Glutamatergic neuron (in vitro differentiated cells): ENCODE measurements around the gene UGGT2. TPM values are rescaled to one million over a fixed set of nuclear protein-coding genes. Genes with fewer than 3 reads are reported as not detected.
"Not testable (repeated sequence)": the region's sequence is repeated elsewhere in the genome, so short reads cannot be mapped to it uniquely, and the experiment has no call there.

ENCODE experiments used
- DNase-seq: peaks from one replicate; pipeline ENCODE4 v3.0.0; 2022
- H3K27ac Mint-ChIP-seq: one replicate; pipeline ENCODE4 v1.8.0; 2020; ENCODE audit warnings: mild to moderate bottlenecking, mixed read lengths, inconsistent platforms; ENCODE audit not compliant: unreplicated experiment
- H3K27me3 Mint-ChIP-seq: one replicate; pipeline ENCODE4 v1.8.0; 2020; ENCODE audit warnings: mild to moderate bottlenecking, moderate library complexity, mixed read lengths, inconsistent platforms; ENCODE audit not compliant: unreplicated experiment
- H3K36me3 Mint-ChIP-seq: one replicate; pipeline ENCODE4 v1.8.0; 2020; ENCODE audit warnings: mild to moderate bottlenecking, mixed read lengths, inconsistent platforms; ENCODE audit not compliant: unreplicated experiment
- H3K4me1 Mint-ChIP-seq: one replicate; pipeline ENCODE4 v1.8.0; 2020; ENCODE audit warnings: mild to moderate bottlenecking, low read depth, mixed read lengths, inconsistent platforms; ENCODE audit not compliant: unreplicated experiment
- H3K4me3 Mint-ChIP-seq: one replicate; pipeline ENCODE4 v1.8.0; 2020; ENCODE audit warnings: mild to moderate bottlenecking, mixed read lengths, inconsistent platforms; ENCODE audit not compliant: unreplicated experiment
- H3K9me3 Mint-ChIP-seq: one replicate; pipeline ENCODE4 v1.8.0; 2020; ENCODE audit warnings: mild to moderate bottlenecking, moderate library complexity, mixed read lengths, inconsistent platforms; ENCODE audit not compliant: unreplicated experiment
- total RNA-seq: library from RNA; stranded (reverse); fragmentation: NEBNext Ultra II Directional; extraction: Animal tissue kit (Norgen Biotek cat#: 25700); gene quantifications from one replicate; pipeline ENCODE4 v1.2.1, GENCODE V29; 2021; ENCODE audit not compliant: unreplicated experiment
- TF ChIP-seq, protein P1 (sequence below): fragments of 200-600 bp; sonication (generic); IDR thresholded peaks from one replicate; pipeline ENCODE4 v1.5.0; 2021; ENCODE audit not compliant: partially characterized antibody, unreplicated experiment

The UGGT2 gene
- total RNA-seq, 1 donor from 2014 or later: 34.6 TPM

DNA sequence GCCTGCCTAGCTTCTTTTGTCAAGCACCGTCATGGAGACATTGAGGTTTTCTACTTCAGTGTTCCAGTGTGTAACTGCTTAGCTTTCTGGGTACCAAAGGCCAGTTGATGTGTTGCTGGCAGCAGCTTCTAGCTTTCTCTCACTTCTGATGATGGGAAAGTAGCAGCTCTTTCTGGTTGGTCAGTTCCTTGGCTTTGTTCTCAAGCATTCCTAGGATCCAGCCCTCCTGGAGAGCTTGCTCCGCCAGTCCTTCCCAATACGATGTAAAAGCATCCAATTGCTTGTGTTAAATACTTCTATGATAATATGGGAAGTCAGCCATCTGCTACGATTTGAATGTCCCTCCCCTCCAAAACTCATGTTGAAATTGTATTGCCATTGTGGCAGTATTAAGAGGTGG is 182.8 kb downstream of the UGGT2 start:
- no peak overlapping the region for H3K4me3 Mint-ChIP-seq
- TF ChIP-seq, protein P1, sequence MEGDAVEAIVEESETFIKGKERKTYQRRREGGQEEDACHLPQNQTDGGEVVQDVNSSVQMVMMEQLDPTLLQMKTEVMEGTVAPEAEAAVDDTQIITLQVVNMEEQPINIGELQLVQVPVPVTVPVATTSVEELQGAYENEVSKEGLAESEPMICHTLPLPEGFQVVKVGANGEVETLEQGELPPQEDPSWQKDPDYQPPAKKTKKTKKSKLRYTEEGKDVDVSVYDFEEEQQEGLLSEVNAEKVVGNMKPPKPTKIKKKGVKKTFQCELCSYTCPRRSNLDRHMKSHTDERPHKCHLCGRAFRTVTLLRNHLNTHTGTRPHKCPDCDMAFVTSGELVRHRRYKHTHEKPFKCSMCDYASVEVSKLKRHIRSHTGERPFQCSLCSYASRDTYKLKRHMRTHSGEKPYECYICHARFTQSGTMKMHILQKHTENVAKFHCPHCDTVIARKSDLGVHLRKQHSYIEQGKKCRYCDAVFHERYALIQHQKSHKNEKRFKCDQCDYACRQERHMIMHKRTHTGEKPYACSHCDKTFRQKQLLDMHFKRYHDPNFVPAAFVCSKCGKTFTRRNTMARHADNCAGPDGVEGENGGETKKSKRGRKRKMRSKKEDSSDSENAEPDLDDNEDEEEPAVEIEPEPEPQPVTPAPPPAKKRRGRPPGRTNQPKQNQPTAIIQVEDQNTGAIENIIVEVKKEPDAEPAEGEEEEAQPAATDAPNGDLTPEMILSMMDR: no peak
- no peaks in the 10 kb centered on the region for H3K27me3 Mint-ChIP-seq
- H3K9me3 Mint-ChIP-seq: no peaks in the 10 kb centered on the region
- H3K27ac Mint-ChIP-seq: no peak overlapping the region
- no peak for DNase-seq
- H3K4me1 Mint-ChIP-seq: no peaks in the 10 kb centered on the region
- H3K36me3 Mint-ChIP-seq: peaks cover 3% of the 10 kb centered on the region

DNA sequence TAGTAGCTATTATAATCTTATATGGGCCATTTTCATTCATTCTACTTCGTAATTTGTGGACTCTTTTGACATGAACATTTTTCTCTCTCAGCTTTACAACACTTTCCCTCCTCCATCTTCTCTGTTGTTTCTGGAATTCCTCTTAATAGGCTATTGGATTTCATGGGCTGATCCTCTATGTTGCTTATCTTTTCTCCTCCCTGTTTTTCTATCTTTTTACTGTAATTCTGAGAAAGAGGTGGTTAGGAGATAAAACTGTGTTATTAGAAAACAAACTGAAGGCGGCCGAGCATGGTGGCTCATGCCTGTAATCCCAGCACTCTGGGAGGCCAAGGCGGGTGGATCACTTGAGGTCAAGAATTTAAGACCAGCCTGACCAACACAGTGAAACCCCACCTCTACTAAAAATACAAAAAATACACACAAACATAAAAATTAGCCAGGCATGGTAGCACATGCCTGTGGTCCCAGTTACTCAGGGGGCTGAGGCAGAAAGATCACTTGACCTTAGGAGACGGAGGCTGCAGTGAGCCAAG is 188.1 kb downstream of the UGGT2 start:
- Mint-ChIP-seq H3K9me3 (no peaks in the 10 kb centered on the region), H3K36me3 (no peaks in the 10 kb centered on the region), H3K4me3 (no peak overlapping the region), H3K27ac (no peak overlapping the region), H3K27me3 (no peaks in the 10 kb centered on the region), H3K4me1 (no peaks in the 10 kb centered on the region)
- TF ChIP-seq, protein P1: no peak
- DNase-seq: no peak

DNA sequence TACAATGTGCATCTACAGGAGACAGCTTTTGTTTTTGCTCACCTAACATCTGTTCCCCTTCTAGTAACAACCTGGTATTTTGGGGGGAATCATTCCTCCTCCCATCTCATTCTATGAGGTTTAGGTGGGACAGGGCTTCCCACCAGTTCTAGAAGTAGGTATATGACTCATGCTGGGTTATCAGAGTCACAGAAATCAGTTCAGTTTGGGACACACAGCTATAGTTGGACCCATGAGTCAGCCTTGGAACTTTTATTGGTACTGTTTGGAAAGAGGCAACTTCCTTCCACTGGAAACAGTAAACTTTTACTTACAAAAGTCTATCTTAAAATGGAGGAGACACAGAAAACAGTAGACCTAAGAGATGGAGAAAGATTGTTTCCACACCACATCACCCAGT is 190.8 kb downstream of the UGGT2 start:
- DNase-seq: no peak
- Mint-ChIP-seq H3K9me3 (no peaks in the 10 kb centered on the region), H3K4me1 (no peaks in the 10 kb centered on the region), H3K36me3 (no peaks in the 10 kb centered on the region), H3K27me3 (no peaks in the 10 kb centered on the region), H3K27ac (no peak overlapping the region), H3K4me3 (no peak overlapping the region)
- TF ChIP-seq, protein P1: no peak

DNA sequence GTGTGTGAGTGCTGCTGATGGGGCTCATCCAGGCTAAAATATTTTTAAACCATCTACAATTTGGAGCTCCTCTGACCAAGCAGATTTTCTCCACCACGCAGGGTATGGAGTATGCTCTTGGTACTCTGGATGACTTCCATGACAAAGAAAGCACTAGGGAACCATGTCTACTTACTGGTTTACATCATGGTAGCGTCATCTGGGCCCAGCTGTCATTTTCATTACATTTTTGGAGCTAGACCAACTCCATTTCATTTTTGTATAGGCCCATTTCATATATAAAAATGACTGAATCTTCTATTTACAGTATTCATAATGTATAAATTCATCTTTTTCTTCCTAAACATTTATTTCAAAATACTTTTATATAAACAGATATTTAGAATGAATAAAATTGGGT is 191.9 kb downstream of the UGGT2 start:
- Mint-ChIP-seq H3K27me3 (no peaks in the 10 kb centered on the region), H3K4me3 (no peak overlapping the region), H3K27ac (no peak overlapping the region), H3K9me3 (no peaks in the 10 kb centered on the region), H3K4me1 (no peaks in the 10 kb centered on the region), H3K36me3 (no peaks in the 10 kb centered on the region)
- DNase-seq: no peak
- TF ChIP-seq, protein P1: no peak

- H3K36me3 Mint-ChIP-seq: no peaks in the 10 kb centered on the region
- DNase-seq: no peak
- H3K27ac Mint-ChIP-seq: no peak overlapping the region
- H3K4me1 Mint-ChIP-seq: no peaks in the 10 kb centered on the region
- H3K27me3 Mint-ChIP-seq: no peaks in the 10 kb centered on the region
- TF ChIP-seq, protein P1: no peak
- H3K9me3 Mint-ChIP-seq: no peaks in the 10 kb centered on the region
- H3K4me3 Mint-ChIP-seq: no peak overlapping the region
Observed at GRCh38 chr13:95858286-95859075, 194.7 kb downstream of the UGGT2 start.

- H3K27ac Mint-ChIP-seq, H3K9me3 Mint-ChIP-seq, H3K27me3 Mint-ChIP-seq, DNase-seq, H3K4me1 Mint-ChIP-seq, H3K4me3 Mint-ChIP-seq: not testable (repeated sequence)
- peaks cover 33% of the 10 kb centered on the region for H3K36me3 Mint-ChIP-seq
Observed at GRCh38 chr13:95845656-95846055, 207.5 kb downstream of the UGGT2 start.
